GM20000 (cell line): ENCODE results near the gene GPHB5.
"Not testable (repeated sequence)": the region's sequence is repeated elsewhere in the genome, so short reads cannot be mapped to it uniquely, and the experiment has no call there.

Experiments
- DNase-seq: peaks from one replicate; pipeline ENCODE4 v3.0.0; 2012; ENCODE audit warnings: low spot score
- TF ChIP-seq, protein P1 (sequence below): IDR thresholded peaks from 2 replicates; pipeline ENCODE4 v1.5.1; 2012; ENCODE audit warnings: mild to moderate bottlenecking, control low read depth; ENCODE audit errors: extremely low read depth, missing control alignments

Gene GPHB5

GRCh38 chr14:63290741-63291430 is 27.8 kb downstream of the GPHB5 start:
- no peak for DNase-seq
- TF ChIP-seq, protein P1, sequence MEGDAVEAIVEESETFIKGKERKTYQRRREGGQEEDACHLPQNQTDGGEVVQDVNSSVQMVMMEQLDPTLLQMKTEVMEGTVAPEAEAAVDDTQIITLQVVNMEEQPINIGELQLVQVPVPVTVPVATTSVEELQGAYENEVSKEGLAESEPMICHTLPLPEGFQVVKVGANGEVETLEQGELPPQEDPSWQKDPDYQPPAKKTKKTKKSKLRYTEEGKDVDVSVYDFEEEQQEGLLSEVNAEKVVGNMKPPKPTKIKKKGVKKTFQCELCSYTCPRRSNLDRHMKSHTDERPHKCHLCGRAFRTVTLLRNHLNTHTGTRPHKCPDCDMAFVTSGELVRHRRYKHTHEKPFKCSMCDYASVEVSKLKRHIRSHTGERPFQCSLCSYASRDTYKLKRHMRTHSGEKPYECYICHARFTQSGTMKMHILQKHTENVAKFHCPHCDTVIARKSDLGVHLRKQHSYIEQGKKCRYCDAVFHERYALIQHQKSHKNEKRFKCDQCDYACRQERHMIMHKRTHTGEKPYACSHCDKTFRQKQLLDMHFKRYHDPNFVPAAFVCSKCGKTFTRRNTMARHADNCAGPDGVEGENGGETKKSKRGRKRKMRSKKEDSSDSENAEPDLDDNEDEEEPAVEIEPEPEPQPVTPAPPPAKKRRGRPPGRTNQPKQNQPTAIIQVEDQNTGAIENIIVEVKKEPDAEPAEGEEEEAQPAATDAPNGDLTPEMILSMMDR, result no peak

- TF ChIP-seq, protein P1, result no peak
- DNase-seq, result no peak
These were observed 29.9 kb downstream of the GPHB5 start for GRCh38 chr14:63288853-63289252.

GRCh38 chr14:63287666-63288483 is 30.9 kb downstream of the GPHB5 start:
- TF ChIP-seq, protein P1, result no peak
- DNase-seq, result no peak

GRCh38 chr14:63286071-63286470 is 32.7 kb downstream of the GPHB5 start:
- DNase-seq, result no peak
- TF ChIP-seq, protein P1, result no peak

- DNase-seq, result no peak
- TF ChIP-seq, protein P1, result no peak
These were observed 34.9 kb downstream of the GPHB5 start for GRCh38 chr14:63283884-63284248.

GRCh38 chr14:63282997-63283883 is 35.5 kb downstream of the GPHB5 start:
- DNase-seq, result peak; percentile 10
- TF ChIP-seq, protein P1, result no peak

GRCh38 chr14:63279933-63280332 is 38.8 kb downstream of the GPHB5 start:
- not testable (repeated sequence) for DNase-seq
